GM23248 (cell line): ENCODE measurements around the gene IFI27. TPM values are rescaled to one million over a fixed set of nuclear protein-coding genes. Genes with fewer than 3 reads are reported as not detected.

Experiments used
- DNase-seq: peaks from one replicate; pipeline ENCODE4 v3.0.0-alpha.2; 2015
- H2AFZ ChIP-seq: fragments of 200-600 bp; sonication (generic); 2 replicates; pipeline ENCODE4 v1.6.1; 2016; ENCODE audit warnings: antibody characterized with exemption
- H3F3A ChIP-seq: fragments of 200-600 bp; sonication (generic); 2 replicates; pipeline ENCODE4 v1.6.1; 2016; ENCODE audit warnings: mild to moderate bottlenecking, antibody characterized with exemption, mixed run types; ENCODE audit not compliant: insufficient read depth
- H3K27ac ChIP-seq: fragments of 200-600 bp; sonication (generic); 2 replicates; pipeline ENCODE4 v1.5.1; 2016; ENCODE audit warnings: mild to moderate bottlenecking
- H3K27me3 ChIP-seq: fragments of 200-600 bp; sonication (generic); replicated peaks from 2 replicates; pipeline ENCODE4 v1.6.1; 2016; ENCODE audit warnings: mild to moderate bottlenecking; ENCODE audit not compliant: insufficient read depth
- H3K36me3 ChIP-seq: fragments of 200-600 bp; sonication (generic); 2 replicates; pipeline ENCODE4 v1.6.1; 2016; ENCODE audit warnings: low read depth, mild to moderate bottlenecking
- H3K4me1 ChIP-seq: fragments of 200-600 bp; sonication (generic); 2 replicates; pipeline ENCODE4 v1.6.1; 2016; ENCODE audit warnings: mild to moderate bottlenecking; ENCODE audit not compliant: insufficient read depth
- H3K4me2 ChIP-seq: fragments of 200-600 bp; sonication (generic); one replicate; pipeline ENCODE4 v1.6.1; 2016; ENCODE audit warnings: mild to moderate bottlenecking; ENCODE audit not compliant: unreplicated experiment
- H3K4me3 ChIP-seq: fragments of 200-600 bp; sonication (generic); 2 replicates; pipeline ENCODE4 v1.5.1; 2016; ENCODE audit warnings: mild to moderate bottlenecking
- H3K79me2 ChIP-seq: fragments of 200-600 bp; sonication (generic); 2 replicates; pipeline ENCODE4 v1.6.1; 2016; ENCODE audit warnings: mild to moderate bottlenecking; ENCODE audit not compliant: insufficient read depth
- H3K9ac ChIP-seq: fragments of 200-600 bp; sonication (generic); 2 replicates; pipeline ENCODE4 v1.6.1; 2016; ENCODE audit warnings: mild to moderate bottlenecking
- H3K9me2 ChIP-seq: fragments of 200-600 bp; sonication (generic); 2 replicates; pipeline ENCODE4 v1.6.1; 2016; ENCODE audit warnings: mixed run types, mild to moderate bottlenecking, moderate library complexity; ENCODE audit not compliant: insufficient read depth
- H3K9me3 ChIP-seq: fragments of 200-600 bp; sonication (generic); one replicate; pipeline ENCODE4 v1.6.1; 2017; ENCODE audit warnings: low read depth
- H4K20me1 ChIP-seq: fragments of 200-600 bp; sonication (generic); 2 replicates; pipeline ENCODE4 v1.6.0; 2016; ENCODE audit not compliant: insufficient read depth
- EZH2 ChIP-seq: fragments of 200-600 bp; sonication (generic); IDR thresholded peaks from 2 replicates; pipeline ENCODE4 v1.6.1; 2018; ENCODE audit warnings: antibody characterized with exemption, mild to moderate bottlenecking; ENCODE audit not compliant: insufficient read depth, poor library complexity, severe bottlenecking
- EZH2phosphoT487 ChIP-seq: fragments of 200-600 bp; sonication (generic); IDR thresholded peaks from 2 replicates; pipeline ENCODE4 v1.6.1; 2018; ENCODE audit warnings: antibody characterized with exemption, moderate library complexity, mild to moderate bottlenecking, low read depth; ENCODE audit not compliant: insufficient read depth
- WGBS, 2 experiments: methylation state at CpG; one replicate each; pipeline ENCODE4 v1.1.6; 2015 to 2017; ENCODE audit warnings: low lambda C conversion rate in 2 of 2, low coverage in 1 of 2; ENCODE audit errors: missing lambda C conversion rate in 2 of 2; 5-methylcytosine and 5-hydroxymethylcytosine counted together
- in situ Hi-C: fragments of 300-500 bp; cut with MboI; formaldehyde crosslinking; loops from 2 replicates; pipeline ENCODE4 v1.15.0; 2020
- polyA plus RNA-seq: library from polyadenylated mRNA; unstranded; fragments of >200 nt; fragmentation: Nextera tagmentation; extraction: Ambion mirVana; gene quantifications from 2 replicates; pipeline ENCODE4 v1.2.1, GENCODE V29; 2016
- total RNA-seq: library from RNA; depleted of rRNA; stranded (reverse); fragments of >200 nt; shearing (Covaris generic); gene quantifications from 2 replicates; pipeline ENCODE4 v1.2.3, GENCODE V29; 2014

Gene IFI27
- total and polyA plus RNA-seq, 2 experiments from 2014 or later = not detected

DNA sequence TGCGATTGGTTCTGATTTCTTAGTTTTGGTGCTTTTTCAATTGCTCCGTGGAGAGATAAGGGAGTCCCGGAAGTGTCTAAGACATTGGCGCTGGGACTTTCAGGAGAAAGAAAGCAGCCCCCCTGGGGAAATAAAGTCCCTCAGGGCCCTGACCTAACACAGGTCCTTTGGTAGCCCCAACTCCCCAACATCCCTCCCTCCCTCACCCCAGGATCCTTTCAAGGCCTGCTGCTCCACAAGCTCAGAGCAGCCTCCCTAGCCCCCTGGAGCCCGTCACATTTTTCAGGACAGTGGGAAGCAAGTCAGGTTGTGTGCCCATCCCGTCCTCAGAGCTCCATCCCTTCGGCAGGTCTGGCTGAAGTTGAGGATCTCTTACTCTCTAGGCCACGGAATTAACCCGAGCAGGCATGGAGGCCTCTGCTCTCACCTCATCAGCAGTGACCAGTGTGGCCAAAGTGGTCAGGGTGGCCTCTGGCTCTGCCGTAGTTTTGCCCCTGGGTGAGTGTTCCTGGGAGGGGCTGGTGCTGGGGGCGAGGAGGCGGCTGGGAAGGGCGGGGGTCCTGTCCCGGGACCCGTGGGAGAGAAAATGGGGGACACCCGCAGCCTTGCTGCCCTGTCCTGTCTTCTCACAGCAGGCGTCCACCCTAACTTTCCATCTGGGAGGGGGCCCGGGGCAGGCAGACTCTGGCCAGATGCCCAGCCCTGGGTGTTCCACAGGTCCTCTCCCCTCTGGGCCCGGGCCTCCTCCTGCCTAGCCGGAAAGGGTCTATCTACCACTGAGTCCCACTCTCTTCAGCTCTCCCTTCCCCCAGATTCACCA lies 950 bp downstream of the IFI27 start:
- Histone ChIP-seq H3K4me2 (no peak overlapping the region), H3K9me2 (no peaks in the 10 kb centered on the region), H2AFZ (no peak overlapping the region), H3K27ac (no peak overlapping the region), H3K9me3 (no peaks in the 10 kb centered on the region), H3F3A (no peaks in the 10 kb centered on the region), H3K79me2 (no peaks in the 10 kb centered on the region), H3K27me3 (no peaks in the 10 kb centered on the region; the same call in 1 of the 2 replicates), H3K9ac (no peak overlapping the region), H4K20me1 (no peaks in the 10 kb centered on the region), H3K4me3 (no peak overlapping the region), H3K36me3 (no peaks in the 10 kb centered on the region), H3K4me1 (no peaks in the 10 kb centered on the region)
- no peak for TF ChIP-seq EZH2
- in situ Hi-C loops = no loop called here
- 92 to 95% methylated on average over 13 to 20 of the region's 20 CpGs for WGBS, 2 experiments
- DNase-seq = no peak

DNA sequence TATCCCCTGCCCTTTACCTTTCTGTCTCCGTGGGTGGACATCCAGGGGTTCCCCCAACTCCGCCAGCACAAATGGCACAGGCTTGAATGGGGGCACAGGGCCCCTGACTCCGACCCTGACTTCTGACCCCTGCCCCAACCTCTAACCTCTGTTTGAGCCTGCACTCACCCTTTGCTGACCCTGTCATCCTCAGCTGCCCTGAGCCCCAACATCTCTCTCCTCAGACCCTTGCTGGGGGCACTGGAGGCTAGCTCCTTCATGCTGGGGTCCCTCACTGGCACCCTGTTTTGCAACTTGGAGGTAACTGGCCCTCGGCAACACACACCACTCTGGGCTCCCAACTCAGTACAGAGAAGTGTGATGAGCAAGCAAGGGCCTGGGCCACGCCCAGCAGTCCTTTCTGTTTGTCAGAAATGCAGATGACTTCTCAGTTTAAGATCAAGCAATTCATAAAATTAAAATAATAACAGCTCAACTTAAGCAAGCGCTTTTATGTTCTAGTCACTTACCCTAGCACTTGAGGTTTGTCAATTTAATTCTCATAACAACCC lies 2.1 kb downstream of the IFI27 start:
- TF ChIP-seq EZH2phosphoT487 = no peak
- no peak for TF ChIP-seq EZH2
- no peak overlapping the region for H3K4me2 ChIP-seq
- H3K27me3 ChIP-seq = no peaks in the 10 kb centered on the region; the same call in none of the 2 replicates
- peak; percentile 32 for DNase-seq
- H3K9ac ChIP-seq = no peak overlapping the region
- no peaks in the 10 kb centered on the region for H4K20me1 ChIP-seq
- no peak overlapping the region for H3K4me3 ChIP-seq
- H2AFZ ChIP-seq = 0 out of 2 replicates have a peak overlapping the region, but pooled peaks have one; percentile 18
- H3K36me3 ChIP-seq = no peaks in the 10 kb centered on the region
- in situ Hi-C loops = no loop called here
- no peaks in the 10 kb centered on the region for H3K79me2 ChIP-seq
- 78 to 83% methylated on average over 6 of the region's 6 CpGs for WGBS, 2 experiments
- H3K9me2 ChIP-seq = no peaks in the 10 kb centered on the region
- no peaks in the 10 kb centered on the region for H3K4me1 ChIP-seq
- H3K27ac ChIP-seq = no peak overlapping the region
- no peaks in the 10 kb centered on the region for H3K9me3 ChIP-seq
- no peaks in the 10 kb centered on the region for H3F3A ChIP-seq

DNA sequence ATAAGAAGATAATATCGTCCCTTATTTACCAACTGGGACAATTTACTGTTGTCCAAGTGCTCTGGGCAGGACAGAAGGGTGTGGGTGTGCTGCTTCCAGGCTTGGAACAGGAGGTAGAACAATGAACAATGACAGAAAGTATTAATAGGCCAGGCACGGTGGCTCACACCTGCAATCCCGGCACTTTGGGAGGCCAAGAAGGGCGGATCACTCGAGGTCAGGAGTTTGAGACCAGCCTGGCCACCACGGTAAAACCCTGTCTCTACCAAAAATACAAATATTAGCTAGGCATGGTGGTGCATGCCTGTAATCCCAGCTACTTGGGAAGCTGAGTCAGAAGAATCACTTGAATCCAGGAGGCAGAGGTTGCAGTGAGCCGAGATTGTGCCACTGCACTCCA lies 2.5 kb downstream of the IFI27 start:
- Histone ChIP-seq H3K4me2 (no peak overlapping the region), H3K36me3 (no peaks in the 10 kb centered on the region), H3F3A (no peaks in the 10 kb centered on the region), H3K4me3 (no peak overlapping the region), H3K9me3 (no peaks in the 10 kb centered on the region), H3K79me2 (no peaks in the 10 kb centered on the region), H3K9me2 (no peaks in the 10 kb centered on the region), H3K27me3 (no peaks in the 10 kb centered on the region; the same call in none of the 2 replicates), H3K4me1 (no peaks in the 10 kb centered on the region), H2AFZ (no peak overlapping the region), H3K27ac (no peak overlapping the region), H4K20me1 (no peaks in the 10 kb centered on the region), H3K9ac (no peak overlapping the region)
- 57% methylated on average over 7 of the region's 7 CpGs for WGBS, 2 experiments
- TF ChIP-seq EZH2 (no peak), EZH2phosphoT487 (no peak)
- no peak for DNase-seq
- in situ Hi-C loops = no loop called here

GRCh38 chr14:94113490-94113889 lies 3.0 kb downstream of the IFI27 start:
- H2AFZ ChIP-seq = no peak overlapping the region
- no peak for DNase-seq
- no peak overlapping the region for H3K4me2 ChIP-seq

More at GRCh38 chr14:94113490-94113889, 3.0 kb downstream of the IFI27 start:
- Histone ChIP-seq H3K9ac (no peak overlapping the region), H3K4me3 (no peak overlapping the region), H3K27ac (no peak overlapping the region), H3K9me2 (no peaks in the 10 kb centered on the region), H3K4me1 (no peaks in the 10 kb centered on the region), H4K20me1 (no peaks in the 10 kb centered on the region), H3F3A (no peaks in the 10 kb centered on the region), H3K79me2 (no peaks in the 10 kb centered on the region), H3K27me3 (no peaks in the 10 kb centered on the region; the same call in none of the 2 replicates), H3K36me3 (no peaks in the 10 kb centered on the region), H3K9me3 (no peaks in the 10 kb centered on the region)
- in situ Hi-C loops = no loop called here
- 85 to 91% methylated on average over 6 of the region's 6 CpGs for WGBS, 2 experiments
- TF ChIP-seq EZH2phosphoT487 = no peak
- no peak for TF ChIP-seq EZH2
